ENCODE measurements around the gene HCN4. TPM values are rescaled to one million over a fixed set of nuclear protein-coding genes. Genes with fewer than 3 reads are reported as not detected.
"Not testable (repeated sequence)": the region's sequence is repeated elsewhere in the genome, so short reads cannot be mapped to it uniquely, and the experiment has no call there.

HCN4 gene
- total RNA-seq, 1 donor from 2014 or later = not detected

DNA sequence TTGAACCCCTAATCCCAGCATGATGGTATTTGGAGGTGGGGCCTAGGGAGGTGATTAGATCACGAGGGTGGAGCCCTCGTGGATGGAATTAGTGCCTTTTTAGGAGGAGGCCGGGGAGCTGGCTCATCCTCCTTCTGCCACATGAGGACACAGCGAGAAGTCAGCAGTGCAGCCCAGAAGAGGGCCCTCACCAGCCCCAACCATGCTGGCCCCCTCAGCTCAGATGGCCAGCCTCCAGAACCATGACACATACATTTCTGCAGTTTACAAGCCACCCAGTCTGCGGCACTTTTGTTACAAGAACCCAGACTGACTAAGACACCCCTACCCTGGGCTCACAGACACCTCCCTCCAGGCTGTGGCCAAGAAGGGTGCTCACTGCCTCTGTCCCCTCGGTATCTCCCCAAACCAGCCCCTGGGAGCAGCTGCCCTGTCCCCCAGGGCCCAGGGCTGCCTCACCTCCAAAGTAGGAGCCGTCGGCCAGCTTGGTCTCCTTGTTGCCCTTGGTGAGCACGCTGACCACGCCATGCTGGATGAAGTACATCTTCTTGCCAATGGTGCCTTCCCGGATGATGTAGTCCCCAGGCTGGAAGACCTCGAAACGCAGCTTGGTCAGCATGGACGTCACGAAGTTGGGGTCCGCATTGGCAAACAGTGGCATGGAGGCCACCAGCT lies 44.1 kb downstream of the HCN4 start:
- no peak for DNase-seq

DNA sequence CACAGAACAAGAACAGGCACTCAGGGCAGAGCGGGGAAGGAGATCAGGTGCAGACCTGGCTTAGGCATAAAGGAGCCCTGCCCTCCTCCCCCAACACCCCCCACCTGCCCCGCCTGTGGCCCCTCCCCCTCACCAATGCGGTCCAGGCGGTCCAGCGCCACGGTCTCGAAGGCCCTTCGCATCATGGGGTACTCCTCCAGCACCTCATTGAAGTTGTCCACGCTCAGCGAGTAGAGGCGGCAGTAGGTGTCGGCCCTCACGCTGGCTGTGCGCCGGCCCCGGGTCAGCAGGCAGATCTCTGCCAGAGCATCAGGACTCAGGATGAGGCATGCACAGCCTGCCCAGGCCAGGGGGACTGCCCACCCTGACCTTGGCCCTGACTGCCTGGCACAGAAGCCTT lies 44.8 kb downstream of the HCN4 start:
- no peak for DNase-seq

DNA sequence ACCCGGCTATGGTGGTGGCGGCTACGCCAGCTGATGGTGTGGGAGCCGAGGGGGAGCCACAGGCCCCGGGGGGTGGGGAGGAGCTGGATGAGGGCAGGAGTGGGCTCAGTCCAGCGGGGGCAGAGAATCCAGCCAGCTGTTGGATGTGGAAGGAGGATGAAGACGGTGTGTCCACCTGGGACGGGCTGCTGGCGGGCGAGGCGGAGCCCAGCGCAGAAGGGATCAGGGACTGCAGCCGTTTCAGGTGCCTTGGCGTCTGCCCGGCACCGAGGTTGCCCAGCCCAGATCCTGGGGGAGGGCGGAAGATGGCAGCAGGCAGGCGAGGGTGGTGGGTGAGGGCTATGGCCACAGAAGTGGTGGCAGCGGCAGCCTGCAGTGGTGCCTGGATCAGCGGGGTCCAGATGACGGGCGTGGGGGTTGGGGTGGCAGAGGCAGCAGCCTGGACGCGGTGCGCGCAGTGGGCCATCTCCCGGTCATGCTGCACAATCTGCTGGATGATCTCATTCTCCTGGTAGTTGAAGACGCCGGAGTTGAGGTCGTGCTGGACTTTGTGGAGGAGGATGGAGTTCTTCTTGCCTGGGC lies 45.3 kb downstream of the HCN4 start:
- no peak for DNase-seq

DNA sequence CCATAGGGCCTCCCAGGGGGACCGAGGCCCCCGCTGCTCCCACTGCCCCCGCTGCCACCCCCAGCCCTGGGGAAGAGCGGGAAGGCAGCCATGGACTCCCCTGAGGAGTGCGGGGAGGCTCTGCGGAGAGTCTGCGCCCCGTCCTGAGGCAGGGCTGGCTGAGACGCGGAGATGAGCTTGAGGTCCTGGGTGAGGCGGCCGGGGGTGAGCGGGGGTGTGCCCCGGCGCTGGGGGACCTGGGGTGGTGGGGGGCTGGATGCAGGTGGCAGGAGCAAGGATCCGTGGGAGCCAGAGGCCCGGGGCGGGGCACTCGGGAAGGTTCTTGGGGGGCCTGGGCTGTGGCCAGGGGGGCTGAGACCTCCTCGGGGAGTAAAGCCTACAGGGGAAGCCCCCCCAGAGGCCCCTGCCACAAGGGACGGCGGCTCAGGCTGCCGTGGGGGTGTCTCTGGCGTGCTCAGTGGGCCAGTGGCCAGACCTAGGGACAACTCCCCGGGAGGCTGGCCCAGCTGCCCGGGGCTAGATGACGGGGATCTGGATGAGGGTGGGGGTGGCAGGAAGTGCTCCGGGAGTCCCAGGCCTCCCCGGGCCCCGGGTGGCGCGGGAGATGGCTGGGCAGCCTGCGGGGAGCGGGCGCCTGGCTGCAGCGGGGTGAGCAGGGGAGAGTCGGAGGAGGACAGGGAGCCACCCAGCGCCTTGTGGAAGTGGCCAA lies 45.9 kb downstream of the HCN4 start:
- no peak for DNase-seq

DNA sequence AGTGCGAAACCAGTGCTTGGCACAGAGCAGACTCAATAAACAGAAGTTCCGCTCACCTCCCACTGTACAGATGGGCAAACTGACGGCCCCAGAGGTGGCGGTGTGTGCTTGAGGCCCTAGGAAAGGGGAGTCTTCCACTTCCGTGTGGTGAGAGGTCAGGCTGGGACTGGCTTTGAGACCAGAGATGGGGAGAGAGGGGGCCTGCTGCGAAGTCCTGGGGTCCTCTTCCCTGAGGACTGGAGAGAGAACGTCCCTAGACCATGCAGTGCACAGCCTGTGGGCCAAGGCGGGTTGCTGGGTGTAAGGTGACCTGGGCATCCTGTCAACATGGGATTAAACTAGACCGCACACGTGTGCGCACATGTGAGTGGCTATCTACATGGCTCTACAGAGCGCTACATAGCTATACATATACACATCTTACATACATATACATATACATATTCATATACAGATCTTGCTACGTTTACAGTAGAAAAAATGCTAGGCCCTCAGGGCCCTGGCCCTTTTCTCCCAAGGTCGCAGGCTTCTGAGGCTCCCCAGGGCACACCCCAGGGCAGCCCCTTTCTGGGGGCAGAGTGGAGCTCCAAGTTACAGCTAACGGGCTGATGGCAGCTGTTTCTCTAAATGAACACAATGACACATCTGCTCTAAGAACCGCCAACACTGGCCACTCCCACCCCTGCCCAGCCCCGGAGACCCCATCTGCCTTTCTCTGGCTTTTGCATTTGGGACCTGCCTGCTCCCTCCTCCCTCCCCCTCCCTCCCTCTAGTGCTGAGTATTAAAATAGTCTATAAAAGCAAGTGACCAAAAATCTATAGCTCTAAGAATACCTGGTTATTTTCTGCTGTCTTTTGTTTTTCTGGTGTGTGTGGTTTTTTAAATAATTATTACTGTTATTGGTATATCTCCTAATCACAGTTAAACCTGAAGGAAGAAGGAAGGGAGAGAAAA lies 47.0 kb downstream of the HCN4 start:
- DNase-seq = no peak

DNA sequence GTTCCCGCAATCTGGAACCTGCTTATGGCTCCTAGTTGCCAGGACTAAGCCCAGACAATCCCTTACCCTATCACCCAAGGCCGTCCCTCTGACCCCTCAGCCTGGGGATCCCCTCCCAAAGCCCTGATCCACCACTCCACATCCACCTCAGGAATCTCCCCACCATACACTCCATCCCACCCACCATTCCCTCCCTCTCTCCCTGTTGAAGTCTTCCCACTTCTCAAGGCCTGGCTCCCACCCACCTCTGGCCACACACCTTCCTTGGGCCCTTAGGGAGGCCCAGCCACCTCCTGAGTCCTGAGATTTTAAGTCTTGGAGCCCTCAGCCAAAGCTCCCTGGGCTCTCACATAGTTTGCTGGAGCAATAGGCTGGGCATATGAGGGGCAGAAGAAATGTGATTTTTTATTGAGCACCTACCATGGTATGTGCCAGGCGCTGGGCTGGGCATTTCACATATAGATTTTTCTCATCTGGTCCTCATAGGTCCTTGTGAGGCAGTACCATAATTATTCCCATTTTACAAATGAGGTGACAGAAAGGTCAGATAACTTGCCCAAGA lies 48.1 kb downstream of the HCN4 start:
- DNase-seq = no peak

DNA sequence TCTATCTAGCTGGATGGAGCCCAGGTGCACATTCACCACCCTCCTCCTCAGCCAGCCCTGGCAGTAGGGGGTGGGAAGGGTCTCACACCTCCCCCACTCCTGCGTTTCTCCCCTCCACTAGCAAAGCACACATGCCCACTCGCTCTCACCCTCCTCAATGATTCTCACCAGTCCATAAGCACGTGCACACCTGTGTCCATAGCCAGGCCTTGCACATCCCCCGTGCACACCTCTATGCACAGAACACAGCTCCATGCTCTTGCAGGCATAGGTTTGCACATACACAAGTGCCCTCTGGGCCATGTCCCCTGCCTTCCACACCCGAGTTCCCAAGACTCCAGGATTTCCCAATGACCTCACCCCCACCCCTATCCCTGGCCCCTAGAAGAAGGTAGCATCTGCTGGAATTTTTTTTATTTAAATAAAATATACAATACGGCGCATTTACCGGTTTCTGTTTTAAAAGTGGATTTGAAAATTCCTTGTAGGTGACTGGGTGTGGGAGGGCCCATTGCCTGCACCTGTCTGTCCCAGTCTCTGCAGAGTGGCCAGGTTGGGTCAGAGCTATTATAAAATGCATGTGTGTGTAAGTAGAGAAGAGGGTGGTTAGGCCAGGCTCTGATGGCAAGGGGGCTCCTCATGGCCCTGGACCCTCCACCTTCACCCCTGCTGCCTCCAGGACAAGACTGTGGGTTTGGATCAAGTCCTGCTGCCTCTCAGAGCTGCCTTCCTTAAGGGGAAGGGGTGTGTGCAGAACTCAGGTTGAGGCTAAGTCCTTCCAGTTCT lies 49.1 kb downstream of the HCN4 start:
- DNase-seq = no peak

DNA sequence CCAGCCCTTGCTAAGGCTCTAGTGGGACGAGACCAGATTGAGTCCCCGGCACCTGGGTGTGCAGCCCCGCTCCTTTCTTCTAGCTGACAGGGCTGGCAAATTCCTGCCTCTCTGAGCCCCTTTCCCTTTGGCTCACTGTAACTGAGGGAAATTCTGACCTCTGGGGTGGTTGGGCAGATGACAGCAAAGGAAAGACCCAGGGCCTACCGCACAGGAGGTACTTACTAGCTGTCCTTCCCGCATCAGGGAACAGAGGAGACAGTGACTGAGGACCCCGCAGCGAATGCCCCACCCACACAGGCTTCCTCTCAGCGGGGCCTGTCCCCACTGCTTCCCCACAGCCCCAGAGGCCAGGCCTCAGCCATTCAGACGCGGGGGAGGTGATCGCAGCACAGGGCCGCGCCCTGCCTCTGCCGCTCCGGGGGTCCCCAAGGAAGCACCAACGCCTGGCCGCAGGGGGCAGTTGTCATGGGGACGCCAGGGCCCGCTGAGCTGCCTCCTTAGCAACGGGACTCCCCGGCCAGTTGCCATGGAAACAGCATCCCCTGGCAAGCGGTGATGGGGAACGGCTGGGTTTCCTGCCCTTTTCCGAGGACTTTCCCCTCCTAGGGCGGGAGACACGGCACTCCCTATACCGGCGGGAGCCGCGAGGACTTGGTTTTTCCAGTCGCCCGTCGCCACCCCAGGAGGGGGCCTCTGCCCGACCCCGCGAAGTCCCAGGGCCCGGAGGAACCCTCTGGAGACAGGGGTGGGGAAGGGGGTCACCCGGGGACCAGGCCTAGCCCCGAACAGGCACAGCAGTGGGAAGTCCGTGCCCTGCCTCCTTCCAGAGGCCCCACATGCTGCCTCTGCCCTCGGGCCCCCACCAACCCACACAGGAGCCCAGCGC lies 50.1 kb downstream of the HCN4 start:
- DNase-seq = no peak

DNA sequence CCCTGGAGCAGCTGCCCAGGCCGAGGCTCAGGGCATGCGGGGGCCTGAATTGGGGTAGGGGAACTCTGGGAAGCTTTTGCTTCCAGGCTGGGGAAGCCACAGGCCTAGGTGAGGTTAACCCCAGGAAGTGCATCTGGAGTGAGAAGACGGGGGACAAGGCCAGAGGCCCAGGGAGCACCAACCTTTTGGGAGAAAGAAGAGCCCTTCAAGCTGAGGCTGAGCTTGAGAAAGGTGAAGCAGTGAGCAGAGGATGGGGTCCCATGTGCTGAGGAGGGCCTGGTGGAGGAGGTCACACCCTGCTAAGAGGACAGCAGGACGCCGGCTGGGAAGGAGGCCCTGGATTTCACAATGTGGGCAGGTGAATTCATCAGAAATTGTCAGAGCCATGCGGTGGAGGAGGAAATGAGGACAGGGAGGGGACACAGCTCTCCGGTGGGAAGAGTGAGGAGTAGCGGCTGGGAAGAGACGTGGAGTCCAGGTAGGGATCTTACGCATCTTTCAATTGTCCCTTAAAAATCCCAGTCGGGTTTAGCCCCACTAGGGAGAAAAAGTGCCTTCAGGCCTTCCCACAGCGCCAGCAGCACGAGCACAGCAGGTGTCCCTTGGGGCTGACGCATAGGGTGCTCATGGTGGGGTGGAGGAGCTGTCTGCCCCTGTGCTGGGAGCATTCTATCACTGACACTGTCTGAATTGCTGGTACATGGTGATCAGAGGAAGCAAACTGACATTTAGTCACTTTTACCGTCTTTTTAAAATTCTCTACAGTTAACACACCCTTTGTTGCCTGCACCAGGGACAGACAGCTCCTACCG lies 50.9 kb downstream of the HCN4 start:
- no peak for DNase-seq

DNA sequence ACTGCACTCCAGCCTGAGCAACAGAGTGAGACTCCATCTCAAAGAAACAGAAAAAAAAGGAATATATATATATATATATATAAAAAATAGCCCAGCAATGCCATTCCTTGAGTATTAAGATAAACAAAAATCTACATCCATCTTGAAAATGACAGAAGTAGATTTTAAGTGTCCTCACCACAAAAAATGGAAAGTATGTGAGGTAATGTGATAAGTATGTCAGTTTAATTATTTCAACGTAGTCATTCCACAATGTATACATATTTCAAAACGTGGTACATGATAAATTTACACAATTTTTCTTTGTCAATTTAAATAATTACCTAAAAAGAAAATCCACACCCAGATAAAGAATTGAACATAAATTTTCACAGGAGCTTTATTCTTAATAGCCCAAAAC lies 54.9 kb downstream of the HCN4 start:
- no peak for DNase-seq

DNA sequence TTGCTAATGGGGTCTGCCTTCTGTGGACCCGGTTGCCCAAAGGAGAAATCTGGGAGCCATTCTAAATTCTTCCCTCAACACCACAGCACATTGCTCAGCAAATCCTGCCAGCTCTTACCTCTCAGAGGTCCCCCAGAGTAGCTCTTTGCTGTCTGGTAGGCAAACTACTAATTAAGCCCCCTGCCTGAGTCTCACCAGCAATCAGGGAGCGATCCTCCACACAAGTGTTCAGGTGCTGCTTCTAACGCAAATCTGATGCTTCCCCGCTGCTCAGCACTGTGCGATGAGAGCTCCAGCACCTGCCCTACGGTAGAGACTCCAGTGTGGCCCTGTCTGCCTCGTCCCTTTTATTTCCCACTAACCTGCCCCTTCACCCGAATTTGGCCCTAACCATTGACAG lies 60.5 kb downstream of the HCN4 start:
- no peak for DNase-seq

DNA sequence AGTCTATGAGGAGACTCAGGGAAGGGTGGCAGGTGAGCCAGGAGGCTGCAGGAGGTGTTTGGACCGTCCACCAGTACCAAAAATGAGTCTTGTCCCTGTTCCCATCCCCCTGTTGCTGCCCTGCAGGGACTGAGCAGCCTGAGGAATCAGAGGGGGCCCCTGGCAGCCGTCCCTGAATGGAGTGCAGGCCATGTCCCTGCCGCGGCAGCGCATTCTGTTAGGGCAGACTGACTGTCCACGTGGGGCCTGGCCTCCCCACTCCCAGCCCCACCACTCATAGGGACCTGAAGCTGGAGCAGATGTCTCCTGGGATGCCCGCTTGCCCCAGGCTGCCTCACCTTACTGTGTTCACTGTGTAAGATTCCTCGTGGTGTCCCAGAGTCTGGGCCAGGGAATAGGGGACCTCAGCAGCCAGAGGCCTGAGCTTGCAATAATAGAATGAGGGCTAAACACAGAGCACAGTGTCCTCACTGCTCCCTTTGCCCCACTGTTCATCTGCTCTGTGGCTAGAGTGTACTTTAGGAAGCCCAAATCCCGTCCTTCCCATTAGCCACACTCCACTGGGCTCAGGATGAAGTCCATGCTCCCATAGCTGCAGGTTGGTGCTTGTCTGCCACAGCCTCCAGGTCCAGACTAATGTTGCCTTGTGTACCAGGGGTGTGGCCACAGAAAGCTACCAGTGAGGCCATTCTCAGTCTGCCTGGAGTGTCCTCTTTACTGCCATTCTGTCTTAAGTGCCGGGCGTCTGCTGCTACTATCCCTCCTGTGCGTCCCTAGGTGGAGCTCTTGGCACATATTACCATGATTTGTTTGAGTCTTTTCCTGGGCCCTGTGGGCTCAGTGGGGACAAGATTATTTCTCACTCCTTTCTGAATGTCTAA lies 63.2 kb downstream of the HCN4 start:
- DNase-seq = peak; percentile 67

DNA sequence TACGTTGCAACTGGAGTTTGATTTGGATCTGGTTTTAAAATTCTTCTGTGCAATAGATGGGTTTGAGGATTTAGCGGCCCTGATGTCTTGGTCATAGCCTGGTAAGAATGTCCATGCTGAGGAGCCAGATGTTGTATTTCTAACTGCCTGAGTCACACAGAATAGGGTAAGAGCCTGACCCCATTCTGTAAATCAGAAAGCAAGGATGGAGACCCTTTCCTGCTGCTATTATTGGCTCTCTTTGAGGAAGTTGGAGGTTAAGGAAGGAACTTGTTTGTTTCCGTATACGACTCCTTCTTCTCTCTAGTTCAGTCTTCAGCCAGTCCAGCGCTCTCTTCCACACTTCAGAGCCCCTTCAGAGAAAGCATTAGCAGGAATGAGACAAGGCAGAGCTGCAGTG lies 65.1 kb downstream of the HCN4 start:
- no peak for DNase-seq

DNA sequence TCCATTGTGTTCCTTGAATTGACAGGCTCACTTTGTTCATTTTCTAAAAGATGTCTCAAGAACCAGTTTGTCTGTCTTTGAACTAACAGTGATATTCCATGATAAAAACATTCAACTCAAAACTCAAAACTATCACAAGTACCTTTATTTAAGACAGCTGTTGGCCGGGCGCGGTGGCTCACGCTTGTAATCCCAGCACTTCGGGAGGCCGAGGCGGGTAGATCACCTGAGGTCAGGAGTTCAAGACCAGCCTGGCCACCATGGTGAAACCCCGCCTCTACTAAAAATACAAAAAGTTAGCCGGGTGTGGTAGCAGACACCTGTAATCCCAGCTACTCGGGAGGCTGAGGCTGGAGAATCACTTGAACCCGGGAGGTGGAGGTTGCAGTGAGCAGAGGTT lies 68.5 kb downstream of the HCN4 start:
- DNase-seq = not testable (repeated sequence)

DNA sequence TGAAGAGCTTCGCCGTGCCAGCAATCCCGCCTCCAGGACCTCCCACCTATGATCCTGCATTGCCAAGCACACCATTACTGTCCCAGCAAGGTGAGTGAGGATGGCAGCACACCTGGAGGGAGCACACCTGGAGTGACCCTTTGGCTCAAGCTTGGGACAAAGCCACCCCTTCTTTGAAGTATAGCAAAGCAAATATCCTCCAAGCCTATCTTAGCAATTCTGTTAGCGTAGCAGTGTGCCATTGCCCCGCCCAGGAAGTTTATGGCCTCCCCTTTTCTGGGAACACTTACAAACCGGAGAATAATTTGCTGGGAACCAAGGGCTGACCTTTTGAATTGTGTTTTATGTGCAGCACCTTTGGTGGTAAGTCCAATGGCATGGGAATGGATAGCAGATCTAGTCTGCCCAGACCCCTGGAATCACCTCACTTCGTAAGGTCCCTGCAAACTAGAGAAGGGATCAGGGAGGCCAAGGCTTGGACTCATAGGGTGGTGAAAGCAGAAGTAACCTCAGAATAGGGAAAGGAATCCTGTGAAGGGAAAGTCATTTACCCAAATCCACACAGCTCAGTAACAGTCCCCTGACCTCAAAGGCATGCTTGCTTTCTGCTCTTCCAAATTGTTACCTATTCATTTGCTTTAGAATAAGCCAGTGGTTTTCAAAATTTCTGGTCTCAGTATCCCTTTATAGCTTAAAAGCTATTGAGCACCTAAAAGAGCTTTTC lies 70.1 kb downstream of the HCN4 start:
- DNase-seq = no peak

DNA sequence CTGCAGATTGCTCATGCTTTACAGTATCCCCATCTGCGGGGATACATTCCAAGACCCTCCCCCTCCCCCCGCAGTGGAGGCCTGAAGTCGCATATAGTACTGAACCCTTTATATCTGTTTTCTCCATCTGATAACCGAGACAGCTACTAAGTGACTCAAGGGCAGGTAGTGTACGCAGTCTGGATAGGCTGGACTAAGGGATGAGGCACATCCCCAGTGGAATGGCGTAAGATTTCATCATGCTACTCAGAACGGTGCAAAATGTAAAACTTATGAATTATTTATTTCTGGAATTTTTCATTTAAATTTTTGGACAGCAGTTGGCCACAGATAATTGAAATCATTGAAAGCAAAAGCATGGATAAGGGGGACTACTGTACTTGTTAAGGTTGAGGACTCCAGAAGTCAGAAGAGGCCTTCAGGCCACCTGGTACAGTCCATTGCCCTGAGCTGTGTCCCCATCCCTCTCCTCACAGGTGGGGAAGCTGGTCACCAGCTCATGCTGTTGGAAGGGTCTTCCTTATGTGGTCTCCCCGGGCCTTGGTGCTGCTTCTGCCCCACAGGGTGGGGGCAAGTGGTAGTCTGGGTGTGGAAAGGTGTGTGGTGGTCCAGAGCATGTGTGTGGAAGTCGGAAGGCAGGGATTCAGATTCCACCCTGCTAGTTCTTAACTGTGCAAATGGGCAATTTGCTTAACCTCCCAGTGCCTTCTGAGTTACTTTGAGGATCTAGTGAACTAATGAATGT lies 72.0 kb downstream of the HCN4 start:
- DNase-seq = no peak

DNA sequence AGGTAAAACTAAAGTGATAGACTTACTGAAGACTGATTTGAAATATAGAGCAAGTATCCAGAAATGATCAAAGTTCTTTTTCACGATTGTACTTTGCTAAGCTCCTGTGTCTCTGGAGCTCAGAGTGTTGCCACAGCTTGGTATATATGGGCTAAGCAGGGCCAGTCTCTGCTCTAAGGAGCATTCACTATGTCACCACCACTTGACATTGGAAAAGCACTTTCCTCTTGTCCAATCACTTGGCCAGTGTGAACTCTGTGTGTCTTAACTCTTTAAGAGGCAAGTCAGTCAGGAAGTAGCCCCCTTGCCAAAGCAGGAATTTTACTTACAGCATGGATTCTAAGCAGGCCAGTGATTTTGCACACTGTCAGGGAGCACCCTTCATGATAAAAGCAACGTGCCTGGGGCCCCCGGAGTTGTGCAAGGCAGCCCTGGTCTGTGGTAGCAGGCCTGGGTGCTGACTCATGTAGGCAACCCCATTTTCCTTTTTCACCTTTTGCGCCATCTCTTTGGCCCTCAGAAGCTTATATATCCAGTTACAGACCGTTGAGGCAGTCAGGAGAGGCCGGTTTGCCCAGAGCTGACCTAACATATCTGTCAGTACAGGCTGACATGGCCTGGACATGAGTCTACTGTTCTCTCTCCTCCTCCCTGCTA lies 73.0 kb downstream of the HCN4 start:
- no peak for DNase-seq
